H1 (cell line): ENCODE data around the gene DOCK1. TPM values are rescaled to one million over a fixed set of nuclear protein-coding genes. Genes with fewer than 3 reads are reported as not detected.

Experiments used
- CTCF ChIA-PET: fragments of 300-600 bp; sonication (Branson Sonifier 250); formaldehyde crosslinking; loops from one replicate; lab custom pipeline; 2021; ENCODE audit not compliant: partially characterized antibody; lab: Charles Lee
- POLR2A ChIA-PET: fragments of 300-600 bp; sonication (Branson Sonifier 250); formaldehyde crosslinking; loops from one replicate; lab custom pipeline; 2021; ENCODE audit warnings: inconsistent platforms; ENCODE audit not compliant: partially characterized antibody; lab: Charles Lee
- DNase-seq, 2 experiments: peaks; one replicate each; pipeline versions ENCODE4 v3.0.0 to v3.0.0-alpha.2; 2010 to 2022; ENCODE audit warnings: low spot score in 2 of 2, low read depth in 1 of 2, mixed read lengths in 1 of 2
- FAIRE-seq: peaks from 2 replicates; lab custom pipeline; 2011; peaks lifted over from hg19 to GRCh38; lab: Jason Lieb, UNC
- H2AFZ ChIP-seq: 2 replicates; pipeline ENCODE4 v1.8.1; 2012; ENCODE audit warnings: low read length, inconsistent platforms
- H2AK5ac ChIP-seq: 2 replicates; pipeline ENCODE4 v1.6.1; 2013; ENCODE audit warnings: low read depth, low read length
- H2BK120ac ChIP-seq: replicated peaks from 2 replicates; pipeline ENCODE3; 2013; ENCODE audit warnings: low read depth, low read length, inconsistent platforms
- H2BK12ac ChIP-seq: 2 replicates; pipeline ENCODE4 v1.6.1; 2013; ENCODE audit warnings: low read depth, low read length
- H2BK15ac ChIP-seq: 2 replicates; pipeline ENCODE4 v1.6.1; 2013; ENCODE audit warnings: low read length
- H2BK20ac ChIP-seq: 2 replicates; pipeline ENCODE4 v1.6.1; 2013; ENCODE audit warnings: low read length
- H2BK5ac ChIP-seq: 2 replicates; pipeline ENCODE4 v1.6.1; 2013; ENCODE audit warnings: low read depth, low read length
- H3K14ac ChIP-seq: 2 replicates; pipeline ENCODE4 v1.6.1; 2013; ENCODE audit warnings: inconsistent platforms; ENCODE audit not compliant: insufficient read length
- H3K18ac ChIP-seq: 2 replicates; pipeline ENCODE4 v1.6.1; 2013; ENCODE audit warnings: low read length; ENCODE audit errors: extremely low read depth
- H3K23ac ChIP-seq: 2 replicates; pipeline ENCODE4 v1.6.1; 2013; ENCODE audit warnings: inconsistent platforms; ENCODE audit not compliant: insufficient read length
- H3K23me2 ChIP-seq: 2 replicates; pipeline ENCODE4 v1.6.1; 2013; ENCODE audit warnings: low read depth, low read length
- H3K27ac ChIP-seq: 2 replicates; pipeline ENCODE4 v1.6.1; 2011; ENCODE audit warnings: low read depth, low read length, inconsistent platforms
- H3K27me3 ChIP-seq, 4 experiments: replicated peaks in 1 of 4; 1 replicate in 1 of 4; 2 replicates in 3 of 4; pipeline versions ENCODE4 v1.6.1 to v1.8.1; 2011 to 2013; ENCODE audit warnings: low read length in 3 of 4, mild to moderate bottlenecking in 3 of 4, inconsistent platforms in 2 of 4, mixed read lengths in 2 of 4, moderate library complexity in 1 of 4; ENCODE audit not compliant: control insufficient read depth in 3 of 4, insufficient read depth in 3 of 4; ENCODE audit errors: extremely low read depth in 1 of 4
- H3K36me3 ChIP-seq, 4 experiments: 2 replicates each; pipeline versions ENCODE4 v1.6.1 to v1.8.1; 2011 to 2013; ENCODE audit warnings: mild to moderate bottlenecking in 4 of 4, low read length in 3 of 4, moderate library complexity in 2 of 4, control low read depth in 1 of 4, inconsistent platforms in 1 of 4; ENCODE audit not compliant: insufficient read depth in 4 of 4, control insufficient read depth in 2 of 4
- H3K4ac ChIP-seq: replicated peaks from 2 replicates; pipeline ENCODE3; 2013; ENCODE audit warnings: low read length, low read depth, mixed read lengths, inconsistent platforms; ENCODE audit not compliant: insufficient read length
- H3K4me1 ChIP-seq, 4 experiments: replicated peaks in 1 of 4; 1 replicate in 1 of 4; 2 replicates in 3 of 4; pipeline versions ENCODE4 v1.6.1 to v1.8.1; 2011 to 2013; ENCODE audit warnings: low read length in 3 of 4, inconsistent platforms in 2 of 4, mixed read lengths in 1 of 4; ENCODE audit not compliant: insufficient read depth in 4 of 4, control insufficient read depth in 3 of 4
- H3K4me2 ChIP-seq, 2 experiments: 2 replicates each; pipeline versions ENCODE4 v1.6.1 to v1.8.1; 2011 to 2013; ENCODE audit warnings: low read depth in 2 of 2, low read length in 2 of 2, control low read depth in 1 of 2, inconsistent platforms in 1 of 2, mild to moderate bottlenecking in 1 of 2; ENCODE audit not compliant: insufficient read depth in 1 of 2
- H3K4me3 ChIP-seq, 4 experiments: fragments of 200-600, 300-600 bp in 1 of 4; sonication (generic), shearing (Covaris generic), sonication (Bioruptor Twin) in 1 of 4; 2 replicates each; pipeline versions ENCODE4 v1.5.1 to v1.8.1; 2011 to 2016; ENCODE audit warnings: low read length in 4 of 4, low read depth in 3 of 4, control low read depth in 2 of 4, inconsistent platforms in 2 of 4, mild to moderate bottlenecking in 2 of 4, mixed read lengths in 1 of 4, moderate library complexity in 1 of 4; ENCODE audit not compliant: insufficient read depth in 2 of 4; ENCODE audit errors: extremely low read depth in 1 of 4
- H3K56ac ChIP-seq: replicated peaks from 2 replicates; pipeline ENCODE3; 2013; ENCODE audit warnings: low read depth, mild to moderate bottlenecking, mixed read lengths, low read length, inconsistent platforms; ENCODE audit not compliant: insufficient read length
- H3K79me1 ChIP-seq: 2 replicates; pipeline ENCODE4 v1.6.1; 2013; ENCODE audit warnings: low read depth, low read length, control low read depth
- H3K79me2 ChIP-seq, 2 experiments: 2 replicates each; pipeline versions ENCODE4 v1.6.1 to v1.8.1; 2012 to 2013; ENCODE audit warnings: low read length in 2 of 2, mild to moderate bottlenecking in 2 of 2, inconsistent platforms in 1 of 2; ENCODE audit not compliant: insufficient read depth in 2 of 2, control insufficient read depth in 1 of 2
- H3K9ac ChIP-seq, 4 experiments: replicated peaks in 1 of 4; 1 replicate in 1 of 4; 2 replicates in 3 of 4; pipeline versions ENCODE4 v1.6.1 to v1.8.1; 2011 to 2013; ENCODE audit warnings: low read depth in 3 of 4, low read length in 3 of 4, control low read depth in 2 of 4, mild to moderate bottlenecking in 2 of 4, moderate library complexity in 2 of 4, inconsistent platforms in 1 of 4; ENCODE audit errors: extremely low read depth in 1 of 4
- H3K9me3 ChIP-seq, 2 experiments: 2 replicates each; pipeline versions ENCODE4 v1.6.1 to v1.8.1; 2012 to 2013; ENCODE audit warnings: mild to moderate bottlenecking in 2 of 2, moderate library complexity in 2 of 2, control low read depth in 1 of 2, inconsistent platforms in 1 of 2, low read depth in 1 of 2, low read length in 1 of 2, mixed read lengths in 1 of 2; ENCODE audit not compliant: insufficient read depth in 2 of 2
- H4K20me1 ChIP-seq, 2 experiments: replicated peaks in 1 of 2; 2 replicates each; pipeline versions ENCODE3 to v1.8.1; 2011 to 2013; ENCODE audit warnings: inconsistent platforms in 2 of 2, low read length in 2 of 2, mild to moderate bottlenecking in 1 of 2; ENCODE audit not compliant: insufficient read depth in 2 of 2, control insufficient read depth in 1 of 2
- H4K5ac ChIP-seq: 2 replicates; pipeline ENCODE4 v1.6.1; 2013; ENCODE audit warnings: low read length, low read depth, mixed read lengths, inconsistent platforms; ENCODE audit not compliant: insufficient read length
- H4K8ac ChIP-seq: 2 replicates; pipeline ENCODE4 v1.8.0; 2013; ENCODE audit warnings: mild to moderate bottlenecking, moderate library complexity, low read length, inconsistent platforms; ENCODE audit not compliant: insufficient read depth; ENCODE audit errors: extremely low read depth
- H4K91ac ChIP-seq: replicated peaks from 2 replicates; pipeline ENCODE3; 2013; ENCODE audit warnings: low read length, mixed read lengths, inconsistent platforms; ENCODE audit not compliant: insufficient read length
- BACH1 ChIP-seq: IDR thresholded peaks from 2 replicates; pipeline ENCODE4 v1.6.1; 2012; ENCODE audit warnings: low read length, improper control_type of control experiment
- CBX8 ChIP-seq: fragments of 300-800, 300-1000 bp; sonication (generic); IDR thresholded peaks from 2 replicates; pipeline ENCODE4 v1.7.1; 2016; ENCODE audit warnings: low read depth, low read length, borderline replicate concordance
- CEBPB ChIP-seq: IDR thresholded peaks from 2 replicates; pipeline ENCODE4 v1.6.1; 2012; ENCODE audit warnings: low read depth, low read length
- CHD2 ChIP-seq: IDR thresholded peaks from 2 replicates; pipeline ENCODE4 v1.6.1; 2012; ENCODE audit warnings: low read length, improper control_type of control experiment
- EGR1 ChIP-seq: IDR thresholded peaks from 2 replicates; pipeline ENCODE4 v1.6.1; 2011; ENCODE audit warnings: low read depth, low read length, borderline replicate concordance
- EZH2 ChIP-seq: fragments of 200-600 bp; sonication (generic); IDR thresholded peaks from 2 replicates; pipeline ENCODE4 v1.7.1; 2012; ENCODE audit warnings: low read depth, mild to moderate bottlenecking, moderate library complexity, low read length, inconsistent platforms; ENCODE audit not compliant: severe bottlenecking
- JUN ChIP-seq: IDR thresholded peaks from 2 replicates; pipeline ENCODE4 v1.6.1; 2011; ENCODE audit warnings: low read depth, mild to moderate bottlenecking, improper control_type of control experiment, low read length
- POLR2AphosphoS5 ChIP-seq: IDR thresholded peaks from 2 replicates; pipeline ENCODE4 v1.6.1; 2011; ENCODE audit warnings: low read depth, low read length
- RNF2 ChIP-seq: fragments of 200-900, 300-1000 bp; sonication (generic); IDR thresholded peaks from 2 replicates; pipeline ENCODE4 v1.7.1; 2016; ENCODE audit warnings: borderline replicate concordance, low read depth, mild to moderate bottlenecking, antibody characterized with exemption, low read length; ENCODE audit not compliant: poor library complexity, severe bottlenecking; ENCODE audit errors: missing control alignments
- ZNF274 ChIP-seq: IDR thresholded peaks from 2 replicates; pipeline ENCODE4 v1.7.0; 2012; ENCODE audit warnings: low read length, borderline replicate concordance; ENCODE audit errors: extremely low read depth
- WGBS, 2 experiments: shearing (Covaris generic) in 1 of 2; methylation state at CpG; one replicate each; pipeline versions ENCODE4 v1.1.6 to v1.1.7; 2013 to 2015; ENCODE audit warnings: low lambda C conversion rate in 2 of 2, mixed read lengths in 2 of 2, inconsistent platforms in 1 of 2, low coverage in 1 of 2, missing lambda C conversion rate in 1 of 2; ENCODE audit not compliant: insufficient replicate concordance in 2 of 2, insufficient coverage in 1 of 2, insufficient read length in 1 of 2; ENCODE audit errors: extremely low coverage in 1 of 2, missing lambda C conversion rate in 1 of 2; 5-methylcytosine and 5-hydroxymethylcytosine counted together
- polyA plus RNA-seq, 7 experiments: library from polyadenylated mRNA; depleted of rRNA in 3 of 7; stranded (reverse) in 5 of 7; unstranded in 2 of 7; fragments of >200 nt in 5 of 7; fragments of 200-250 nt in 2 of 7; gene quantifications; 1 replicate in 5 of 7; 2 replicates in 1 of 7; 4 replicates in 1 of 7; pipeline versions ENCODE4 v1.2.1 to v1.2.3, GENCODE V29; 2011 to 2013; ENCODE audit warnings: missing spikeins in 2 of 7, mixed read lengths in 2 of 7
- total RNA-seq: library from RNA; stranded (reverse); fragmentation: NEBNext Ultra II Directional; extraction: Animal tissue kit (Norgen Biotek cat#: 25700); gene quantifications from 2 replicates; pipeline ENCODE4 v1.2.1, GENCODE V29; 2021

Gene DOCK1
- total and polyA plus RNA-seq, 2 of the 8 experiments (the other 6 are each of a cell fraction or from before 2014, with no cell fraction given): 11.6 to 53.0 TPM

- Histone ChIP-seq H3K9me3 (no peaks in the 10 kb centered on the region), H3K36me3 (peaks cover 0 to 2% (median 0%) of the 10 kb centered on the region in 4 experiments; a peak in 3 of 8 replicates), H3K14ac (no peak overlapping the region), H3K27ac (no peak overlapping the region), H3K79me2 (no peaks in the 10 kb centered on the region), H2BK20ac (no peak overlapping the region), H4K20me1 (no peaks in the 10 kb centered on the region), H2AFZ (no peak overlapping the region), H4K8ac (no peak overlapping the region), H3K56ac (no peak overlapping the region), H3K79me1 (no peaks in the 10 kb centered on the region; the same call in 1 of the 2 replicates), H4K5ac (no peak overlapping the region), H2BK5ac (no peak overlapping the region), H2AK5ac (no peak overlapping the region), H2BK15ac (no peak overlapping the region)
- 81% methylated on average over 4 of the region's 4 CpGs; no CpG with 5 or more reads in 1 of the 2 experiments for WGBS, 2 experiments
- POLR2A ChIA-PET: no interaction called here
- FAIRE-seq (no peak), DNase-seq (no peak)
- CTCF ChIA-PET: no interaction called here
- TF ChIP-seq EZH2: no peak
- no peak for TF ChIP-seq RNF2
- no peak for TF ChIP-seq BACH1
- no peak for TF ChIP-seq CBX8
- TF ChIP-seq CHD2: no peak
- TF ChIP-seq EGR1: no peak
- TF ChIP-seq POLR2AphosphoS5: no peak
- TF ChIP-seq ZNF274: no peak
- no peak for TF ChIP-seq CEBPB
- no peak for TF ChIP-seq JUN
- TF ChIP-seq, all 59 proteins: peak for 0
- no peak overlapping the region for H4K91ac ChIP-seq
- no peak overlapping the region for H3K4me2 ChIP-seq
- H3K4ac ChIP-seq: no peak overlapping the region
- no peak overlapping the region for H3K9ac ChIP-seq
- no peak overlapping the region for H2BK120ac ChIP-seq
- H3K4me3 ChIP-seq: no peak overlapping the region
- no peaks in the 10 kb centered on the region for H3K27me3 ChIP-seq
- no peak overlapping the region for H3K23ac ChIP-seq
- H2BK12ac ChIP-seq: no peak overlapping the region
- no peak overlapping the region for H3K18ac ChIP-seq
- H3K23me2 ChIP-seq: no peaks in the 10 kb centered on the region
- H3K4me1 ChIP-seq: no peaks in the 10 kb centered on the region
Observed at GRCh38 chr10:127080317-127080716, 175.1 kb downstream of the DOCK1 start.
